ENCODE measurements around the gene CD44.

DNA sequence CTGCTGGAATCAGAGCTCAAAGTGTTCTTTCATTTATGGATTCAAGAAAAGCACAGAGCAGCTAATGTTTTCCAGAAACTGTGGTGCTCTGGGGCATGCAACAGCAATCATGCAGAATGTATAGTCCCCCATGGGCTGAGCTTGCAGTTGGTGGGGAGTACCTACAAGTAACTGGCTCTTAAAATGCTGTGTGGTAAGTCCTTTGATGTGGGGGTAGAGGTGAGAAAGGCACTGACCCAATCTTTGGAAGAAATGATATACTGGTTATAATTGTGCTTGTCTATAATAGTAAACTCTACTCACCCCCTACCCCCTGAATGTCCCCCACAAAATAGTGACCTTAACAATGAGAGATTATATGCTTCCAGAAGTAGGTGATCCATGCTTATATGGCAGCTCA, 29.1 kb upstream of the CD44 start:
- TF ChIP-seq, protein P1, sequence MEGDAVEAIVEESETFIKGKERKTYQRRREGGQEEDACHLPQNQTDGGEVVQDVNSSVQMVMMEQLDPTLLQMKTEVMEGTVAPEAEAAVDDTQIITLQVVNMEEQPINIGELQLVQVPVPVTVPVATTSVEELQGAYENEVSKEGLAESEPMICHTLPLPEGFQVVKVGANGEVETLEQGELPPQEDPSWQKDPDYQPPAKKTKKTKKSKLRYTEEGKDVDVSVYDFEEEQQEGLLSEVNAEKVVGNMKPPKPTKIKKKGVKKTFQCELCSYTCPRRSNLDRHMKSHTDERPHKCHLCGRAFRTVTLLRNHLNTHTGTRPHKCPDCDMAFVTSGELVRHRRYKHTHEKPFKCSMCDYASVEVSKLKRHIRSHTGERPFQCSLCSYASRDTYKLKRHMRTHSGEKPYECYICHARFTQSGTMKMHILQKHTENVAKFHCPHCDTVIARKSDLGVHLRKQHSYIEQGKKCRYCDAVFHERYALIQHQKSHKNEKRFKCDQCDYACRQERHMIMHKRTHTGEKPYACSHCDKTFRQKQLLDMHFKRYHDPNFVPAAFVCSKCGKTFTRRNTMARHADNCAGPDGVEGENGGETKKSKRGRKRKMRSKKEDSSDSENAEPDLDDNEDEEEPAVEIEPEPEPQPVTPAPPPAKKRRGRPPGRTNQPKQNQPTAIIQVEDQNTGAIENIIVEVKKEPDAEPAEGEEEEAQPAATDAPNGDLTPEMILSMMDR (IDR thresholded peaks at IDR 0.05; ENCODE audit: low read length): no peak
- no peak for TF ChIP-seq EZH2 (IDR thresholded peaks at IDR 0.05; ENCODE audit: borderline replicate concordance, low read length)
